Measurements from ENCODE around the gene SLC39A13. TPM values are rescaled to one million over a fixed set of nuclear protein-coding genes. Genes with fewer than 3 reads are reported as not detected.

SLC39A13 gene
- total RNA-seq, 2 experiments from 2014 or later, result 19.2 to 20.0 TPM

GRCh38 chr11:47387944-47388696, 20.3 kb upstream of the SLC39A13 start:
- no peaks in the 10 kb centered on the region for H3K36me3 Mint-ChIP-seq (ENCODE audit: low read depth)
- ChIA-PET CTCF (interaction anchor here (0.6 to 7.2 kb wide), 3 partner anchors 9 to 24 kb away, joined by 3 to 57 read pairs (median 7); no protein-coding TSS in a partner anchor), POLR2A (interaction anchor here (0.6 kb wide), 1 partner anchor 131 kb away, joined by 3 read pairs; no protein-coding TSS in a partner anchor)
- H3K27me3 Mint-ChIP-seq (ENCODE audit: low read depth), result no peaks in the 10 kb centered on the region
- H3K9me3 Mint-ChIP-seq (ENCODE audit: insufficient read depth), result no peaks in the 10 kb centered on the region
- ATAC-seq (no peak), DNase-seq (no peak)
- H3K27ac Mint-ChIP-seq, result no peak overlapping the region
- no peak overlapping the region for H3K4me3 Mint-ChIP-seq
- peaks cover 24% of the 10 kb centered on the region for H3K4me1 Mint-ChIP-seq (ENCODE audit: low read depth)

GRCh38 chr11:47388697-47389576, 19.5 kb upstream of the SLC39A13 start:
- no peak for ATAC-seq
- no peaks in the 10 kb centered on the region for H3K36me3 Mint-ChIP-seq (ENCODE audit: low read depth)
- H3K27me3 Mint-ChIP-seq (ENCODE audit: low read depth), result no peaks in the 10 kb centered on the region
- H3K4me1 Mint-ChIP-seq (ENCODE audit: low read depth), result peaks cover 31% of the 10 kb centered on the region
- H3K4me3 Mint-ChIP-seq, result no peak overlapping the region
- peak overlapping the region; percentile 61 for H3K27ac Mint-ChIP-seq
- H3K9me3 Mint-ChIP-seq (ENCODE audit: insufficient read depth), result no peaks in the 10 kb centered on the region
- no peak for DNase-seq
- ChIA-PET POLR2A (interaction anchor here (0.6 to 1.4 kb wide), 2 partner anchors 10 to 132 kb away, joined by 3 to 5 read pairs; no protein-coding TSS in a partner anchor), CTCF (interaction anchor here (1.2 to 7.2 kb wide), 4 partner anchors 15 to 23 kb away, joined by 4 to 57 read pairs (median 6); no protein-coding TSS in a partner anchor)

- Mint-ChIP-seq H3K36me3 (ENCODE audit: low read depth) (no peaks in the 10 kb centered on the region), H3K4me3 (peak overlapping the region; percentile 34), H3K27ac (peak overlapping the region; percentile 61), H3K4me1 (ENCODE audit: low read depth) (peaks cover 40% of the 10 kb centered on the region), H3K9me3 (ENCODE audit: insufficient read depth) (no peaks in the 10 kb centered on the region), H3K27me3 (ENCODE audit: low read depth) (no peaks in the 10 kb centered on the region)
- CTCF ChIA-PET, result interaction anchor here (1.2 to 7.2 kb wide), 4 partner anchors 13 to 22 kb away, joined by 3 to 57 read pairs (median 4); no protein-coding TSS in a partner anchor
- ATAC-seq (peak; percentile 31), DNase-seq (no peak)
- POLR2A ChIA-PET, result interaction anchor here (1.0 to 1.4 kb wide), 2 partner anchors 10 to 378 kb away, joined by 3 to 5 read pairs; no protein-coding TSS in a partner anchor
These were observed 18.6 kb upstream of the SLC39A13 start for GRCh38 chr11:47389577-47390421.

- Mint-ChIP-seq H3K9me3 (ENCODE audit: insufficient read depth) (no peaks in the 10 kb centered on the region), H3K27ac (no peak overlapping the region), H3K27me3 (ENCODE audit: low read depth) (no peaks in the 10 kb centered on the region), H3K4me3 (no peak overlapping the region), H3K4me1 (ENCODE audit: low read depth) (peaks cover 46% of the 10 kb centered on the region), H3K36me3 (ENCODE audit: low read depth) (no peaks in the 10 kb centered on the region)
- ChIA-PET POLR2A (interaction anchor here (1.0 to 1.4 kb wide), 2 partner anchors 9 to 378 kb away, joined by 3 to 5 read pairs; no protein-coding TSS in a partner anchor), CTCF (interaction anchor here (1.6 to 7.2 kb wide), 3 partner anchors 12 to 17 kb away, joined by 3 to 57 read pairs (median 5); no protein-coding TSS in a partner anchor)
- DNase-seq (no peak), ATAC-seq (no peak)
These were observed 18.0 kb upstream of the SLC39A13 start for GRCh38 chr11:47390422-47390760.

GRCh38 chr11:47391077-47391583, 17.3 kb upstream of the SLC39A13 start:
- Mint-ChIP-seq H3K36me3 (ENCODE audit: low read depth) (no peaks in the 10 kb centered on the region), H3K4me3 (no peak overlapping the region), H3K9me3 (ENCODE audit: insufficient read depth) (no peaks in the 10 kb centered on the region), H3K4me1 (ENCODE audit: low read depth) (peaks cover 50% of the 10 kb centered on the region), H3K27me3 (ENCODE audit: low read depth) (no peaks in the 10 kb centered on the region), H3K27ac (peak overlapping the region; percentile 37)
- DNase-seq (no peak), ATAC-seq (no peak)
- POLR2A ChIA-PET, result interaction anchor here (0.6 to 1.0 kb wide), 2 partner anchors 18 to 377 kb away, joined by 3 read pairs; no protein-coding TSS in a partner anchor
- CTCF ChIA-PET, result interaction anchor here (1.6 to 7.2 kb wide), 2 partner anchors 11 to 18 kb away, joined by 3 to 57 read pairs; no protein-coding TSS in a partner anchor

GRCh38 chr11:47391711-47392432, 16.5 kb upstream of the SLC39A13 start:
- Mint-ChIP-seq H3K4me1 (ENCODE audit: low read depth) (peaks cover 50% of the 10 kb centered on the region), H3K27ac (peak overlapping the region; percentile 37), H3K36me3 (ENCODE audit: low read depth) (no peaks in the 10 kb centered on the region), H3K9me3 (ENCODE audit: insufficient read depth) (no peaks in the 10 kb centered on the region), H3K4me3 (no peak overlapping the region), H3K27me3 (ENCODE audit: low read depth) (no peaks in the 10 kb centered on the region)
- CTCF ChIA-PET, result interaction anchor here (0.8 to 7.2 kb wide), 6 partner anchors 11 to 20 kb away, joined by 3 to 57 read pairs (median 5); no protein-coding TSS in a partner anchor
- POLR2A ChIA-PET, result interaction anchor here (1.4 kb wide), 1 partner anchor 17 kb away, joined by 5 read pairs; the partner anchor contains the start of gene SLC39A13
- no peak for DNase-seq
- no peak for ATAC-seq

- ChIA-PET CTCF (interaction anchor here (0.8 to 3.3 kb wide), 5 partner anchors 14 to 21 kb away, joined by 3 to 22 read pairs (median 5); no protein-coding TSS in a partner anchor), POLR2A (interaction anchor here (1.0 to 1.4 kb wide), 2 partner anchors 16 to 34 kb away, joined by 4 to 5 read pairs; partner anchors contain the start of genes PSMC3 and SLC39A13)
- Mint-ChIP-seq H3K27ac (no peak overlapping the region), H3K9me3 (ENCODE audit: insufficient read depth) (no peaks in the 10 kb centered on the region), H3K4me1 (ENCODE audit: low read depth) (peaks cover 50% of the 10 kb centered on the region), H3K36me3 (ENCODE audit: low read depth) (no peaks in the 10 kb centered on the region), H3K4me3 (no peak overlapping the region), H3K27me3 (ENCODE audit: low read depth) (no peaks in the 10 kb centered on the region)
- DNase-seq (no peak), ATAC-seq (no peak)
These were observed 15.7 kb upstream of the SLC39A13 start for GRCh38 chr11:47392546-47393162.

GRCh38 chr11:47393163-47394049, 15.0 kb upstream of the SLC39A13 start:
- peak overlapping the region; percentile 93 for H3K27ac Mint-ChIP-seq

GRCh38 chr11:47394050-47394321, 14.4 kb upstream of the SLC39A13 start:
- ATAC-seq (no peak), DNase-seq (no peak)
- Mint-ChIP-seq H3K9me3 (ENCODE audit: insufficient read depth) (no peaks in the 10 kb centered on the region), H3K36me3 (ENCODE audit: low read depth) (no peaks in the 10 kb centered on the region), H3K4me3 (no peak overlapping the region), H3K27me3 (ENCODE audit: low read depth) (no peaks in the 10 kb centered on the region), H3K27ac (peak overlapping the region; percentile 93), H3K4me1 (ENCODE audit: low read depth) (peaks cover 43% of the 10 kb centered on the region)
- ChIA-PET CTCF (interaction anchor here (1.7 to 3.3 kb wide), 3 partner anchors 18 to 217 kb away, joined by 4 to 22 read pairs (median 20); partner anchors contain the start of gene ARFGAP2), POLR2A (interaction anchor here (1.2 to 1.4 kb wide), 2 partner anchors 11 to 15 kb away, joined by 3 to 4 read pairs; no protein-coding TSS in a partner anchor)

More at GRCh38 chr11:47393163-47394049, 15.0 kb upstream of the SLC39A13 start:
- peaks cover 49% of the 10 kb centered on the region for H3K4me1 Mint-ChIP-seq (ENCODE audit: low read depth)
- H3K4me3 Mint-ChIP-seq, result no peak overlapping the region
- CTCF ChIA-PET, result interaction anchor here (1.2 to 3.3 kb wide), 4 partner anchors 14 to 217 kb away, joined by 4 to 22 read pairs (median 12); partner anchors contain the start of gene ARFGAP2
- H3K27me3 Mint-ChIP-seq (ENCODE audit: low read depth), result no peaks in the 10 kb centered on the region
- POLR2A ChIA-PET, result interaction anchor here (1.0 to 1.4 kb wide), 2 partner anchors 15 to 33 kb away, joined by 4 to 5 read pairs; partner anchors contain the start of genes PSMC3 and SLC39A13
- H3K36me3 Mint-ChIP-seq (ENCODE audit: low read depth), result no peaks in the 10 kb centered on the region
- ATAC-seq, result no peak
- no peak for DNase-seq
- H3K9me3 Mint-ChIP-seq (ENCODE audit: insufficient read depth), result no peaks in the 10 kb centered on the region
